HepG2 (cell line): ENCODE measurements around the gene CFAP43. TPM values are rescaled to one million over a fixed set of nuclear protein-coding genes. Genes with fewer than 3 reads are reported as not detected.

Source experiments
- ATAC-seq: fragments of 200-7000 bp; cut with Tn5 transposase; 3 replicates; pipeline ENCODE4 v1.9.1; 2020; ENCODE audit warnings: mild to moderate bottlenecking, moderate library complexity
- BruUV-seq: library from RNA; stranded (reverse); fragments of 400-500 nt; replicated peaks from 2 replicates; lab custom pipeline; 2021; lab: Mats Ljungman, UMichigan
- CTCF ChIA-PET: fragments of 300-600 bp; formaldehyde crosslinking; extraction: SDS; loops from one replicate; lab custom pipeline; 2021; ENCODE audit warnings: low total read pairs, inconsistent platforms, low intra/inter-chr PET ratio; lab: Yijun Ruan, JAX
- POLR2A ChIA-PET: fragments of 350-600 bp; sonication (Branson Sonifier 250); formaldehyde crosslinking; loops from one replicate; lab custom pipeline; 2020; ENCODE audit warnings: antibody characterized with exemption, inconsistent platforms; lab: Yijun Ruan, JAX
- DNase-seq: peaks from one replicate; pipeline ENCODE4 v3.0.0-alpha.2; 2015; ENCODE audit warnings: low spot score
- FAIRE-seq: peaks from 3 replicates; lab custom pipeline; 2011; peaks lifted over from hg19 to GRCh38; lab: Jason Lieb, UNC
- H2AFZ ChIP-seq: one replicate; pipeline ENCODE4 v1.6.1; 2011; ENCODE audit warnings: low read length, inconsistent platforms
- H3K27ac ChIP-seq: fragments of 300-600 bp; 3 replicates; pipeline ENCODE4 v1.8.0; 2011; ENCODE audit warnings: mixed run types, mild to moderate bottlenecking, mixed read lengths, low read length, inconsistent platforms; ENCODE audit not compliant: insufficient read depth; ENCODE audit errors: extremely low read length
- H3K27me3 ChIP-seq, 2 experiments: fragments of 200-600 bp in 1 of 2; 2 replicates in 1 of 2; 3 replicates in 1 of 2; pipeline versions ENCODE4 v1.6.0 to v1.8.0; 2011; ENCODE audit warnings: low read length in 2 of 2, mild to moderate bottlenecking in 2 of 2, moderate library complexity in 2 of 2, inconsistent platforms in 1 of 2; ENCODE audit not compliant: insufficient read depth in 2 of 2, control insufficient read depth in 1 of 2
- H3K36me3 ChIP-seq, 2 experiments: fragments of 200-600 bp in 1 of 2; replicated peaks in 1 of 2; 2 replicates in 1 of 2; 3 replicates in 1 of 2; pipeline versions ENCODE4 v1.5.1 to v1.8.0; 2011; ENCODE audit warnings: low read length in 2 of 2, inconsistent platforms in 1 of 2; ENCODE audit not compliant: insufficient read depth in 2 of 2, control insufficient read depth in 1 of 2
- H3K4me1 ChIP-seq: 2 replicates; pipeline ENCODE4 v1.5.1; 2012; ENCODE audit warnings: low read length, inconsistent platforms; ENCODE audit not compliant: insufficient read depth
- H3K4me2 ChIP-seq: 2 replicates; pipeline ENCODE4 v1.6.0; 2011; ENCODE audit warnings: low read depth, low read length, inconsistent platforms
- H3K4me3 ChIP-seq, 3 experiments: fragments of 200-600 bp in 1 of 3; sonication (generic), shearing (Covaris generic) in 1 of 3; replicated peaks in 1 of 3; 2 replicates each; pipeline ENCODE4 v1.5.1; 2011 to 2016; ENCODE audit warnings: low read length in 3 of 3, inconsistent platforms in 2 of 3, low read depth in 2 of 3, mild to moderate bottlenecking in 2 of 3, control low read depth in 1 of 3, mixed read lengths in 1 of 3; ENCODE audit not compliant: insufficient read depth in 1 of 3
- H3K79me2 ChIP-seq: one replicate; pipeline ENCODE4 v1.6.1; 2011; ENCODE audit warnings: low read length, inconsistent platforms; ENCODE audit not compliant: insufficient read depth
- H3K9ac ChIP-seq: 2 replicates; pipeline ENCODE4 v1.6.0; 2011; ENCODE audit warnings: mild to moderate bottlenecking, low read depth, low read length, inconsistent platforms; ENCODE audit not compliant: insufficient read depth
- H3K9me3 ChIP-seq: 2 replicates; pipeline ENCODE4 v1.5.1; 2012; ENCODE audit warnings: mild to moderate bottlenecking, low read length
- H4K20me1 ChIP-seq: 2 replicates; pipeline ENCODE4 v1.6.0; 2011; ENCODE audit warnings: inconsistent platforms, mild to moderate bottlenecking, low read length, moderate library complexity; ENCODE audit not compliant: insufficient read depth
- ASH2L ChIP-seq: fragments of 300-600, 200-600 bp; sonication (generic); IDR thresholded peaks from 2 replicates; pipeline ENCODE4 v1.7.0; 2017; ENCODE audit warnings: low read depth, mild to moderate bottlenecking, moderate library complexity, mixed read lengths, low read length; ENCODE audit not compliant: insufficient read length
- FOXK1 ChIP-seq: sonication (generic); formaldehyde crosslinking; IDR thresholded peaks from 2 replicates; pipeline ENCODE4 v1.4.0; 2020; ENCODE audit warnings: low read depth, missing genetic modification reagents, borderline replicate concordance
- GABPB1 ChIP-seq: IDR thresholded peaks from 2 replicates; pipeline ENCODE4 v1.6.1; 2016; ENCODE audit warnings: mild to moderate bottlenecking, missing genetic modification reagents, moderate library complexity, missing compliant biosample characterization
- ZMAT3 ChIP-seq: sonication (generic); formaldehyde crosslinking; conservative IDR thresholded peaks from 2 replicates; pipeline ENCODE4 v1.7.0; 2021; ENCODE audit warnings: missing genetic modification reagents
- ZNF329 ChIP-seq: sonication (generic); formaldehyde crosslinking; IDR thresholded peaks from 2 replicates; pipeline ENCODE4 v1.9.0; 2021; ENCODE audit warnings: low read depth, mild to moderate bottlenecking, missing genetic modification reagents
- ZNF768 ChIP-seq: sonication (generic); formaldehyde crosslinking; IDR thresholded peaks from 2 replicates; pipeline ENCODE4 v1.4.0; 2020; ENCODE audit warnings: missing genetic modification reagents
- WGBS: methylation state at CpG from one replicate; pipeline ENCODE4 v1.1.6; 2017; ENCODE audit warnings: low lambda C conversion rate; 5-methylcytosine and 5-hydroxymethylcytosine counted together
- in situ Hi-C: cut with HindIII; loops from 2 replicates; pipeline ENCODE4 v1.10.0; 2017; ENCODE audit warnings: low pct_unique_long_range_greater_than_20kb; ENCODE audit not compliant: extremely low pct_ligation_motif_present
- intact Hi-C: fragments of 100-400 bp; cut with micrococcal nuclease; formaldehyde crosslinking; loops from one replicate; pipeline ENCODE4 v1.10.0; 2022; ENCODE audit not compliant: unreplicated experiment
- polyA plus RNA-seq, 8 experiments: library from polyadenylated mRNA; depleted of rRNA in 3 of 8; stranded (reverse) in 7 of 8; unstranded in 1 of 8; fragments of >200 nt; fragmentation: Illumina TruSeq in 4 of 8; extraction: Trizol in 4 of 8; gene quantifications; 2 replicates each; pipeline versions ENCODE4 v1.2.1 to v1.2.3, GENCODE V29; 2011 to 2016; ENCODE audit warnings: low read depth in 4 of 8, missing spikeins in 1 of 8, mixed read lengths in 1 of 8; ENCODE audit not compliant: insufficient read depth in 1 of 8
- total RNA-seq, 5 experiments: library from RNA; depleted of rRNA; stranded (reverse); fragments of >200 nt; fragmentation: Illumina TruSeq; extraction: Trizol; gene quantifications; 2 replicates each; pipeline ENCODE4 v1.2.3, GENCODE V29; 2016; ENCODE audit warnings: low read depth in 1 of 5
- TF ChIP-seq, protein P1 (sequence below): sonication (generic); formaldehyde crosslinking; IDR thresholded peaks from 2 replicates; pipeline ENCODE4 v1.4.0; 2020; ENCODE audit warnings: missing genetic modification reagents, borderline replicate concordance
- TF ChIP-seq, protein P2 (sequence below): sonication (generic); formaldehyde crosslinking; IDR thresholded peaks from 2 replicates; pipeline ENCODE4 v1.4.0; 2020; ENCODE audit warnings: mild to moderate bottlenecking, missing genetic modification reagents, borderline replicate concordance
- TF ChIP-seq, protein P3 (sequence below): sonication (generic); formaldehyde crosslinking; IDR thresholded peaks from 2 replicates; pipeline ENCODE4 v1.8.0; 2022; ENCODE audit warnings: missing genetic modification reagents, mild to moderate bottlenecking, inconsistent platforms, borderline replicate concordance
- TF ChIP-seq, protein P4 (sequence below): sonication (generic); formaldehyde crosslinking; IDR thresholded peaks from 2 replicates; pipeline ENCODE4 v1.8.0; 2022; ENCODE audit warnings: mild to moderate bottlenecking, missing genetic modification reagents, borderline replicate concordance

CFAP43 gene
- total and polyA plus RNA-seq, 2 of the 13 experiments (the other 11 are each of a cell fraction or from before 2014, with no cell fraction given): 0.24 to 0.38 TPM

DNA sequence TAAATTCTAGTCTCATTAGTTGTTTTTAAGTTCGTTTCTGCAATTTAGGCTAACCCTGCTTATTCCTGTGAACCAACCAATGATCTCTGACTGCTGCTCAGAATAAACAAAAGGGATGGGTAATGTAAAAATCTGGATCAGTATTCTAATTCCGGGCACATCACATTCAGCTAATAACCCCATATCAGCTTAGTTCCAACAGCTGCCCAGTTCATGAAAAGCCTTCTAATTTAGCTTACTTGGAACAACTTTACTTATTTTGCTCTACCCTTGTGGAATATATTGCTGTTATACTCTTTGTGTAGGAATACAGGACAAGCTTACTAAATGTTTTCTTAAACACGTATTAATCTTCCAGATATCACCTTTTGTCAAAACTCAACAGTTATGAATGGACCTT is 3.6 kb upstream of the CFAP43 start (continued):
- TF ChIP-seq, protein P1, sequence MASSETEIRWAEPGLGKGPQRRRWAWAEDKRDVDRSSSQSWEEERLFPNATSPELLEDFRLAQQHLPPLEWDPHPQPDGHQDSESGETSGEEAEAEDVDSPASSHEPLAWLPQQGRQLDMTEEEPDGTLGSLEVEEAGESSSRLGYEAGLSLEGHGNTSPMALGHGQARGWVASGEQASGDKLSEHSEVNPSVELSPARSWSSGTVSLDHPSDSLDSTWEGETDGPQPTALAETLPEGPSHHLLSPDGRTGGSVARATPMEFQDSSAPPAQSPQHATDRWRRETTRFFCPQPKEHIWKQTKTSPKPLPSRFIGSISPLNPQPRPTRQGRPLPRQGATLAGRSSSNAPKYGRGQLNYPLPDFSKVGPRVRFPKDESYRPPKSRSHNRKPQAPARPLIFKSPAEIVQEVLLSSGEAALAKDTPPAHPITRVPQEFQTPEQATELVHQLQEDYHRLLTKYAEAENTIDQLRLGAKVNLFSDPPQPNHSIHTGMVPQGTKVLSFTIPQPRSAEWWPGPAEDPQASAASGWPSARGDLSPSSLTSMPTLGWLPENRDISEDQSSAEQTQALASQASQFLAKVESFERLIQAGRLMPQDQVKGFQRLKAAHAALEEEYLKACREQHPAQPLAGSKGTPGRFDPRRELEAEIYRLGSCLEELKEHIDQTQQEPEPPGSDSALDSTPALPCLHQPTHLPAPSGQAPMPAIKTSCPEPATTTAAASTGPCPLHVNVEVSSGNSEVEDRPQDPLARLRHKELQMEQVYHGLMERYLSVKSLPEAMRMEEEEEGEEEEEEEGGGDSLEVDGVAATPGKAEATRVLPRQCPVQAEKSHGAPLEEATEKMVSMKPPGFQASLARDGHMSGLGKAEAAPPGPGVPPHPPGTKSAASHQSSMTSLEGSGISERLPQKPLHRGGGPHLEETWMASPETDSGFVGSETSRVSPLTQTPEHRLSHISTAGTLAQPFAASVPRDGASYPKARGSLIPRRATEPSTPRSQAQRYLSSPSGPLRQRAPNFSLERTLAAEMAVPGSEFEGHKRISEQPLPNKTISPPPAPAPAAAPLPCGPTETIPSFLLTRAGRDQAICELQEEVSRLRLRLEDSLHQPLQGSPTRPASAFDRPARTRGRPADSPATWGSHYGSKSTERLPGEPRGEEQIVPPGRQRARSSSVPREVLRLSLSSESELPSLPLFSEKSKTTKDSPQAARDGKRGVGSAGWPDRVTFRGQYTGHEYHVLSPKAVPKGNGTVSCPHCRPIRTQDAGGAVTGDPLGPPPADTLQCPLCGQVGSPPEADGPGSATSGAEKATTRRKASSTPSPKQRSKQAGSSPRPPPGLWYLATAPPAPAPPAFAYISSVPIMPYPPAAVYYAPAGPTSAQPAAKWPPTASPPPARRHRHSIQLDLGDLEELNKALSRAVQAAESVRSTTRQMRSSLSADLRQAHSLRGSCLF (CRISPR knock-in tag): no peak
- TF ChIP-seq, protein P2, sequence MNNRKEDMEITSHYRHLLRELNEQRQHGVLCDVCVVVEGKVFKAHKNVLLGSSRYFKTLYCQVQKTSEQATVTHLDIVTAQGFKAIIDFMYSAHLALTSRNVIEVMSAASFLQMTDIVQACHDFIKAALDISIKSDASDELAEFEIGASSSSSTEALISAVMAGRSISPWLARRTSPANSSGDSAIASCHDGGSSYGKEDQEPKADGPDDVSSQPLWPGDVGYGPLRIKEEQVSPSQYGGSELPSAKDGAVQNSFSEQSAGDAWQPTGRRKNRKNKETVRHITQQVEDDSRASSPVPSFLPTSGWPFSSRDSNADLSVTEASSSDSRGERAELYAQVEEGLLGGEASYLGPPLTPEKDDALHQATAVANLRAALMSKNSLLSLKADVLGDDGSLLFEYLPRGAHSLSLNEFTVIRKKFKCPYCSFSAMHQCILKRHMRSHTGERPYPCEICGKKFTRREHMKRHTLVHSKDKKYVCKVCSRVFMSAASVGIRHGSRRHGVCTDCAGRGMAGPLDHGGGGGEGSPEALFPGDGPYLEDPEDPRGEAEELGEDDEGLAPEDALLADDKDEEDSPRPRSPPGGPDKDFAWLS (CRISPR knock-in tag): no peak

DNA sequence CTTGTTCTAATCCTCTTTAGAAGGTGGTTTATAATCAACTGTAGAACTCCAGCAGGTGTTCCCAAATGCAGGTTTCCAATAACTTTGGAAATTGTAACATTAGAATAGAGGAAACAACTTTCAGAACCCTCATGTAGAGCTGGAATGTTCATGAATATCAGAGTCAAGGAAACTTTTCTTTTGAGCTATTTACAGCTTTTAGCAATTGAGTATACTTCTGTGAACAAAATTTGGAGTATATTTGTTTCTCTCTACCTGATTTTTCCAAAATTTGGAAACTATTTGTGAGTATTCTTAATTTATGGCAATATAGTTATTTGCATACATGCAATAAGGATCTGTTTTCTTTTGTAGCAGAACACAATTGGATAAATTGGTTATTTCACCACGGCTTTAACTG is 2.8 kb upstream of the CFAP43 start:
- H3K9me3 ChIP-seq: peaks cover 7% of the 10 kb centered on the region
- no peak overlapping the region for H3K4me3 ChIP-seq
- intact Hi-C loops (no loop called here), in situ Hi-C loops (no loop called here)
- ATAC-seq: no peak
- FAIRE-seq: no peak
- H2AFZ ChIP-seq: no peak overlapping the region
- peaks cover 21% of the 10 kb centered on the region for H3K4me1 ChIP-seq
- no peaks in the 10 kb centered on the region for H3K79me2 ChIP-seq
- no TSS peak for BruUV-seq
- no peak overlapping the region for H3K9ac ChIP-seq
- ChIA-PET POLR2A (no interaction called here), CTCF (no interaction called here)
- no peak overlapping the region for H3K27ac ChIP-seq
- H3K27me3 ChIP-seq: no peaks in the 10 kb centered on the region; a peak in 2 of 5 replicates
- no peaks in the 10 kb centered on the region for H4K20me1 ChIP-seq
- H3K36me3 ChIP-seq: no peaks in the 10 kb centered on the region
- no peak for DNase-seq
- H3K4me2 ChIP-seq: no peak overlapping the region
- 13% methylated on average over 1 of the region's 1 CpG for WGBS
- TF ChIP-seq, protein P3, sequence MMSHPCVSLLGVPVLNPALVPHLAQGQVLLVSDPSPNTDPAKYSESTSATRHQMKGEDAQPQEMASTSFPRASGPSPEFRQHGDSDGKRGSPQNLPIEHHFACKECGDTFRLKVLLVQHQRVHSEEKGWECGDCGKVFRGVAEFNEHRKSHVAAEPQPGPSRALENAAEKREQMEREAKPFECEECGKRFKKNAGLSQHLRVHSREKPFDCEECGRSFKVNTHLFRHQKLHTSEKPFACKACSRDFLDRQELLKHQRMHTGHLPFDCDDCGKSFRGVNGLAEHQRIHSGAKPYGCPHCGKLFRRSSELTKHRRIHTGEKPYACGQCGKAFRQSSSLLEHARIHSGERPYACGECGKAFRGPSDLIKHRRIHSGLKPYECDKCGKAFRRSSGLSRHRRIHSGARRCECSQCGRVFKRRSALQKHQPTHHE: no peak
- TF ChIP-seq ASH2L (no peak), GABPB1 (no peak), ZNF329 (CRISPR knock-in tag) (no peak), ZMAT3 (CRISPR knock-in tag) (no peak), FOXK1 (CRISPR knock-in tag) (no peak), ZNF768 (CRISPR knock-in tag) (no peak)
- TF ChIP-seq, protein P2 (CRISPR knock-in tag): no peak
- TF ChIP-seq, protein P4, sequence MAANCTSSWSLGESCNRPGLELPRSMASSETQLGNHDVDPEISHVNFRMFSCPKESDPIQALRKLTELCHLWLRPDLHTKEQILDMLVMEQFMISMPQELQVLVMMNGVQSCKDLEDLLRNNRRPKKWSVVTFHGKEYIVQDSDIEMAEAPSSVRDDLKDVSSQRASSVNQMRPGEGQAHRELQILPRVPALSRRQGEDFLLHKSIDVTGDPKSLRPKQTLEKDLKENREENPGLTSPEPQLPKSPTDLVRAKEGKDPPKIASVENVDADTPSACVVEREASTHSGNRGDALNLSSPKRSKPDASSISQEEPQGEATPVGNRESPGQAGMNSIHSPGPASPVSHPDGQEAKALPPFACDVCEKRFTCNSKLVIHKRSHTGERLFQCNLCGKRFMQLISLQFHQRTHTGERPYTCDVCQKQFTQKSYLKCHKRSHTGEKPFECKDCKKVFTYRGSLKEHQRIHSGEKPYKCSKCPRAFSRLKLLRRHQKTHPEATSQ (CRISPR knock-in tag): no peak
